ENCODE results near the gene GOLGA6L10. TPM values are rescaled to one million over a fixed set of nuclear protein-coding genes. Genes with fewer than 3 reads are reported as not detected.
"Not testable (repeated sequence)": the region's sequence is repeated elsewhere in the genome, so short reads cannot be mapped to it uniquely, and the experiment has no call there.

Gene GOLGA6L10
- total RNA-seq, 1 donor from 2014 or later, result 0.33 TPM

DNA sequence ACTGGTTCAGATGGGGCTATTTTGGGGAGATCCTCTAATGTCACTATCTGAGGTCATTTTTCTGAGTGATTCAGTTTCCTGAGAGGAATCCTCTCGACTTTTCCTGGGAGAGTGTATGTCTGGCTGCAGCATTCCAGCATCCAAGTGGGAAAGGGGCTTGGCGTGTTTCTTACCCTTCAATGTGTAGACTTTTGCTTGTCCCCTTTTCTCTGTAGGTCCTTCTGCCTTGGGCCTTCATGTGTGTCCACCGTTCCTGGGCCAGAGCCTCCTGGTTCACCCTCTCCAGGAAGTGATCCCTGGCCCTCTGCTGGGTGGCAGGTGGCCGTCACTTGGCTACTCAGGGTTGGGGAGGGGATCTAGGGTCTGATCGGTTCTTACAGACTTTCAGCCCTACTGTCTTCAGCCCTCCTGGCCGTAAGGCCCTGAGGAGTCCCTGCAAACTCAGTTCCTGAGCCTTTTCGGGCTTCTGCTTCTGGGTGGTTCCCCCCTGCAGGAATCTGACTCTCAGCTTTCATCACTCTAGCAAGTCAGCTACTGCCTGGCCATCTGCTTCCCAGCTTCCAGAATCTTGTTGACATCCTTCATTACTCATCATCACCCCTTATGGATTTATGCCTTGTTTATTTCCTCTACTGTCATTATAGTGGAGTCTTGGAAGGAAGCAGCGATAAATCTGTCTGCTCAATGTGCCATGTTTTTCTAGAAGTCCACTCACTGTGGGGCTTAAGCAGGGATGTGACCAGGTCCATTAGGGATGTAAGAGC lies 36.5 kb downstream of the GOLGA6L10 start:
- Histone ChIP-seq H3K4me3 (no peak overlapping the region), H3K27me3 (ENCODE audit: low read depth) (no peaks in the 10 kb centered on the region), H3K9me3 (replicated peaks) (peaks cover 9% of the 10 kb centered on the region), H3K36me3 (no peaks in the 10 kb centered on the region), H3K4me1 (peaks cover 9% of the 10 kb centered on the region), H3K27ac (replicated peaks) (no peak overlapping the region)
- TF ChIP-seq, protein P1, sequence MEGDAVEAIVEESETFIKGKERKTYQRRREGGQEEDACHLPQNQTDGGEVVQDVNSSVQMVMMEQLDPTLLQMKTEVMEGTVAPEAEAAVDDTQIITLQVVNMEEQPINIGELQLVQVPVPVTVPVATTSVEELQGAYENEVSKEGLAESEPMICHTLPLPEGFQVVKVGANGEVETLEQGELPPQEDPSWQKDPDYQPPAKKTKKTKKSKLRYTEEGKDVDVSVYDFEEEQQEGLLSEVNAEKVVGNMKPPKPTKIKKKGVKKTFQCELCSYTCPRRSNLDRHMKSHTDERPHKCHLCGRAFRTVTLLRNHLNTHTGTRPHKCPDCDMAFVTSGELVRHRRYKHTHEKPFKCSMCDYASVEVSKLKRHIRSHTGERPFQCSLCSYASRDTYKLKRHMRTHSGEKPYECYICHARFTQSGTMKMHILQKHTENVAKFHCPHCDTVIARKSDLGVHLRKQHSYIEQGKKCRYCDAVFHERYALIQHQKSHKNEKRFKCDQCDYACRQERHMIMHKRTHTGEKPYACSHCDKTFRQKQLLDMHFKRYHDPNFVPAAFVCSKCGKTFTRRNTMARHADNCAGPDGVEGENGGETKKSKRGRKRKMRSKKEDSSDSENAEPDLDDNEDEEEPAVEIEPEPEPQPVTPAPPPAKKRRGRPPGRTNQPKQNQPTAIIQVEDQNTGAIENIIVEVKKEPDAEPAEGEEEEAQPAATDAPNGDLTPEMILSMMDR (IDR thresholded peaks at IDR 0.05; ENCODE audit: borderline replicate concordance), result no peak
- intact Hi-C loops (cut with micrococcal nuclease), result no loop called here
- DNase-seq, result no peak

- H3K9me3 ChIP-seq (replicated peaks); H3K27ac ChIP-seq (replicated peaks); intact Hi-C loops (cut with micrococcal nuclease); H3K4me1 ChIP-seq; H3K27me3 ChIP-seq (ENCODE audit: low read depth); H3K4me3 ChIP-seq; H3K36me3 ChIP-seq; DNase-seq: not testable (repeated sequence)
Measured at GRCh38 chr15:82311321-82311720, 38.0 kb downstream of the GOLGA6L10 start.

GRCh38 chr15:82309802-82310201 lies 39.5 kb downstream of the GOLGA6L10 start:
- TF ChIP-seq, protein P1 (IDR thresholded peaks at IDR 0.05; ENCODE audit: borderline replicate concordance), result no peak
- Histone ChIP-seq H3K27me3 (ENCODE audit: low read depth) (no peaks in the 10 kb centered on the region), H3K9me3 (replicated peaks) (peaks cover 9% of the 10 kb centered on the region), H3K4me1 (no peaks in the 10 kb centered on the region), H3K4me3 (no peak overlapping the region), H3K36me3 (no peaks in the 10 kb centered on the region), H3K27ac (replicated peaks) (no peak overlapping the region)
- DNase-seq, result no peak
- intact Hi-C loops (cut with micrococcal nuclease), result no loop called here

DNA sequence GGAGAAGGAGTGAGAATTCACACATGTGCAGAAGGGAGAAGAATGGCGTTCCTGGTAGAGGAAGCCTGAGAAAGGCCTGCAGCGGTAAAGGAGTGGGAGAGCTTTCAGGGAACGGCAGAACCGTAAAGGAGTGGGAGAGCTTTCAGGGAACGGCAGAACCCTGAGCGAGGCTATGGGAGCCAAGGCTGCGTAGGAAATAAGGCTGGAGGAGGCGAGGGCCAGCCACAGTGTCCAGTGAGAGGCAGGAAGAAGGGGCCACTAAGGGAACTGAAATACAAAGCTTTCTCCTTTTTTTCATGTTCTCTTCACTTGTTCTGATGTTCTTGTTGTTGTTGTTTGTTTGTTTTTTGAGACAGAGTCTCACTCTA lies 41.6 kb downstream of the GOLGA6L10 start:
- DNase-seq, result no peak

DNA sequence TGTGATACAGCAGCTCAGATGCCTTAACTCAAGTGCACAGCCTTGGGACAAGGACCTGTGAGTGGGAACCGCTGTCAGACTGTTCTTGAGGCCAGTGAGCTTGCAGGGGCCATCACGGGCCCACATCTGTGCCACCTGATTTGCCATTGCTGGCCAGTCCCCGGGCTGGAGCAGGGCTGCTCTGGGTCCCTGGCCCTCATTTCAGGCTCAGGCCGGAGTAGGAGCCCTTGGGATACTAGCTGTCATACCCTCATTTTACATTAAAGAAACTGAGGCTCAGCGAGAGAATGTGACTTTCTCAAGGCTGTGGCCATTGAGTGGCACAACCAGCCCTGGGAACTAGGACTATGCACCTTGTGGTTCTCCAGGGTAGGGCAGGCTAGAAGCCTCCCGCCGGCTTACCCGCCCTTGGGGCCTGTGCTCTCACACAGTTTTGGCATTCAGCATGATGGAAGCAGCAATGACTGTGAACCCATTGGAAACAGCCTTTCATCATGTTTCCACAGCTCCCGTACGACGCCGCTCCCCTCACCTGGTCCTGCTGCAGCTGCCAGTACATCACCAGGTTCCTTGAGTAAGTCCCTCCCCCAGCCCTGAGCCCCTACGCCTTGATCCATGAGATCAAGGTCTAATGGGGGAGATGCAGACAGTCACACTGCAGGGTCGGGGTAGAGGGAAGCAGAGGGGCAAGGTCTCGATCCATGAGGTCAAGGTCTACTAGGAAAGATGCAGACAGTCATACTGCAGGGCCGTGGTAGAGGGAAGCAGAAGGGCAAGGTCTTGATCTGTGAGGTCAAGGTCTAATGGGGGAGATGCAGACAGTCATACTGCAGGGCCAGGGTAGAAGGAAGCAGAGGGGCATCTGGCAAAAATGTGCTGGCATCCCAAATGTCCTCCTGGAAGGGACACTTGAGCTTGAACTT lies 42.2 kb downstream of the GOLGA6L10 start:
- no peak overlapping the region for H3K4me3 ChIP-seq
- DNase-seq, result no peak
- TF ChIP-seq, protein P1 (IDR thresholded peaks at IDR 0.05; ENCODE audit: borderline replicate concordance), result no peak
- H3K36me3 ChIP-seq, result no peaks in the 10 kb centered on the region
- peaks cover 9% of the 10 kb centered on the region for H3K9me3 ChIP-seq (replicated peaks)
- no peak overlapping the region for H3K27ac ChIP-seq (replicated peaks)
- H3K4me1 ChIP-seq, result no peaks in the 10 kb centered on the region
- H3K27me3 ChIP-seq (ENCODE audit: low read depth), result no peaks in the 10 kb centered on the region
- intact Hi-C loops (cut with micrococcal nuclease), result no loop called here

More for the DNA sequence above, 41.6 kb downstream of the GOLGA6L10 start:
- intact Hi-C loops (cut with micrococcal nuclease), result no loop called here
- H3K4me3 ChIP-seq, result no peak overlapping the region
- no peaks in the 10 kb centered on the region for H3K27me3 ChIP-seq (ENCODE audit: low read depth)
- no peaks in the 10 kb centered on the region for H3K4me1 ChIP-seq
- H3K36me3 ChIP-seq, result no peaks in the 10 kb centered on the region
- TF ChIP-seq, protein P1 (IDR thresholded peaks at IDR 0.05; ENCODE audit: borderline replicate concordance), result no peak
- H3K27ac ChIP-seq (replicated peaks), result no peak overlapping the region
- peaks cover 9% of the 10 kb centered on the region for H3K9me3 ChIP-seq (replicated peaks)
